ENCODE results near the gene ENC1. TPM values are rescaled to one million over a fixed set of nuclear protein-coding genes. Genes with fewer than 3 reads are reported as not detected.

ENC1 gene
- total and polyA plus RNA-seq, 8 donors, result 34.6 to 265 (median 169) TPM

DNA sequence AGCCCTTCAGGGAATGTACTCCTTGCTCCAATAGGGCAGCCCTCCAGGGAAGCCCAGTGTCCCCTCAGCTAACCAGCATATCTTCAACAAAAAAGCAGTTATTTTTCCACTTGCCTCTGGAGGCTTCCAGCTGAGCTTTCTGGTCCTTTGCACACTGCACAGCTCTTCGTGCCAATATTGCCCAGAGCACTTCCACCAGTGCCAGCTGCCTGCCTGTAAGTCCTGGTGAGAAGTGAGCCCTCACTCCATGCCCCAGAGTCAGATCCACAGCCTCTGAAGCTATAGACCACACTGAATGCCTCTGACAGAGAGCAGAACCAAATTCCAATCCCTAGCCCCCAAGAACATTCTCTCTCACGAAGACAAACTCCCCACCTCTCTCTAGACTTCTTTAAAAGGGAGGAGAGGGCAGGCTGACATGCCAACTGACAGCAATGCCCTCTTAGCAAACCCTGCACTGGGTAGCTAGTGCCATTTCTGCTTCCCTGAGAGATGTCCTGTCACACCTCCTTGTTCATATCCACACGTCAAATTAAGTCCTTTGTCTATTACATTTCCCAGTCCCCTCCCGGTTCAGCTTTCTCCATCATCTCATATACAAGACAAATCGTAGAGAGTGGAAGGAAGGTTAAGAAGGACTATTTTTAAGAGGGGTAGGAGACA is 31.8 kb upstream of the ENC1 start:
- H3K27me3 ChIP-seq, result no peaks in the 10 kb centered on the region
- no peak overlapping the region for H3K27ac ChIP-seq
- TF ChIP-seq, protein P1, sequence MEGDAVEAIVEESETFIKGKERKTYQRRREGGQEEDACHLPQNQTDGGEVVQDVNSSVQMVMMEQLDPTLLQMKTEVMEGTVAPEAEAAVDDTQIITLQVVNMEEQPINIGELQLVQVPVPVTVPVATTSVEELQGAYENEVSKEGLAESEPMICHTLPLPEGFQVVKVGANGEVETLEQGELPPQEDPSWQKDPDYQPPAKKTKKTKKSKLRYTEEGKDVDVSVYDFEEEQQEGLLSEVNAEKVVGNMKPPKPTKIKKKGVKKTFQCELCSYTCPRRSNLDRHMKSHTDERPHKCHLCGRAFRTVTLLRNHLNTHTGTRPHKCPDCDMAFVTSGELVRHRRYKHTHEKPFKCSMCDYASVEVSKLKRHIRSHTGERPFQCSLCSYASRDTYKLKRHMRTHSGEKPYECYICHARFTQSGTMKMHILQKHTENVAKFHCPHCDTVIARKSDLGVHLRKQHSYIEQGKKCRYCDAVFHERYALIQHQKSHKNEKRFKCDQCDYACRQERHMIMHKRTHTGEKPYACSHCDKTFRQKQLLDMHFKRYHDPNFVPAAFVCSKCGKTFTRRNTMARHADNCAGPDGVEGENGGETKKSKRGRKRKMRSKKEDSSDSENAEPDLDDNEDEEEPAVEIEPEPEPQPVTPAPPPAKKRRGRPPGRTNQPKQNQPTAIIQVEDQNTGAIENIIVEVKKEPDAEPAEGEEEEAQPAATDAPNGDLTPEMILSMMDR (IDR thresholded peaks at IDR 0.05), result no peak
- DNase-seq (no peak), ATAC-seq (no peak)
- H3K4me1 ChIP-seq, result no peaks in the 10 kb centered on the region
- no peak overlapping the region for H3K4me3 ChIP-seq
- no peaks in the 10 kb centered on the region for H3K36me3 ChIP-seq
- no peaks in the 10 kb centered on the region for H3K9me3 ChIP-seq
- intact Hi-C loops (cut with DNase I), result no loop called here

DNA sequence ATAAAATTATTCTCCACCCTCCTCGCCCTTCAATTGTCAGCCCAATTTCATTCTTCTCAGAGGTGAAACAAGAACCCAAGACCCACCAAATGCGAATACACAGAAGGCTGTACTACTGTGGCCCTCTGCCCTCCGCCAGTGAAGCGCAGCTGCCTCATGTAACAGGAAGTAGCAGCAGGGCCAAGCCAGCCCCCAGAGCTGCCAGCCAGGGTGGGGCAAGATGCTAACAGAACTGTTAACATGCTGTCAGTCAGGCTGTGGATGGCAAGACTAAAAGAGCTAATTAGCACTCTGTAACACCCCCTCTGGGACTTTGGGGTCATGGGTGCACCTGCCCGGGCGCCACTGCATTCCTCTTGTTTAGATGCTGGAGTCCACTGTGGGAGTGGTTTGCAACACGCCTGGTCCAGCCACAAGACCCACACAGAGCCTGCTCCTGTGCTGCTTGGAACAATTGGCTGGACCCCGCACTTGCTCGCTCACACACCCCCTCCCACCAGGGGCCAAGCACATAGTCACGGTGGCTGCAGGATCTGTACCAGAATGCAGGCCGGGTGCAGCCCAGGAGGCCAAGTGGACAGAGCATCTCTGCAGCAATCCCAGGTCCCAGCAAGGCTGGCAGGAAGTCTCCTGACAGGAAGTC is 30.0 kb upstream of the ENC1 start:
- no peak overlapping the region for H3K4me3 ChIP-seq
- intact Hi-C loops (cut with DNase I), result no loop called here
- no peak for ATAC-seq
- no peaks in the 10 kb centered on the region for H3K9me3 ChIP-seq
- H3K27ac ChIP-seq, result no peak overlapping the region
- H3K27me3 ChIP-seq, result no peaks in the 10 kb centered on the region
- H3K36me3 ChIP-seq, result no peaks in the 10 kb centered on the region
- no peak for DNase-seq
- TF ChIP-seq, protein P1 (IDR thresholded peaks at IDR 0.05), result no peak
- H3K4me1 ChIP-seq, result no peaks in the 10 kb centered on the region

DNA sequence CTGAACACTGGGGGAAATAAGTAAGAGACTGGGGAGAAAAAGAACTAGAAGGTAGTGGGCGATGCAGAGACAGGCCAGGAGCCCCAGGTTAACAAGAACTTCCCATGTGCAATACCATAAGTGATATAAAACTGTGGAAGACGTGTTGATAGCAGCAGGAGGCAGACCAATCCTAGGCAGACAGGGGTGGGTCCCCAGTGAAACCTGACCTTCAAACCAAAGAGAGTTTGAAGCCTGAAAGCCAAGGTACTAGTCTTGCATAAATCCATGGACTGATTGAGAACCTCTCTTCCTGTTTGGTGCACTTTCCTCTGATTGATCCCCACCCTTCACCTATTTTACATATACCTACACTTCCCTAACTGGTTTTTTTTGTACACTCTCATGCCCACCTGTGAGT is 29.3 kb upstream of the ENC1 start:
- Histone ChIP-seq H3K4me1 (no peaks in the 10 kb centered on the region), H3K27ac (no peak overlapping the region), H3K27me3 (no peaks in the 10 kb centered on the region), H3K9me3 (no peaks in the 10 kb centered on the region), H3K36me3 (no peaks in the 10 kb centered on the region), H3K4me3 (no peak overlapping the region)
- DNase-seq (no peak), ATAC-seq (no peak)
- intact Hi-C loops (cut with DNase I), result no loop called here
- TF ChIP-seq, protein P1 (IDR thresholded peaks at IDR 0.05), result no peak

DNA sequence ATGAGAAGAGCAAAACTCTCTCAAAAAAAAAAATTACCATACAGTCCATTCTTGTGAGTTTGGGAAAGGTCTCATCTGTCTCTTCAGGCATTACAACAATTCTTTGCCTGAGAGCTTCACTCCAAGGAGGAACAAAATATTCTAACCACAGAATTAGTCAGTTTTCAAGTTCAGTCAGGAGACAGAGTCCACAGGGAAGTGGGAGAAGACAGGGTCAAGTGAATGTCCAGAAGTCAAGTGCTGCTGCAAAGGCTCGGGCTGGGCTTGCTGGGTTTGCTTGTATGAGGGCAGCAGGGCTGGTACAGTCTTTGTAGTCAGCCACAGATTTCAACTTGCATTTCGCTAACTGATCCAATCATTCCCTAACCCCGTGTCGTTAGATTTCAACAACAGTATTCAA is 26.9 kb upstream of the ENC1 start:
- H3K27ac ChIP-seq, result no peak overlapping the region
- intact Hi-C loops (cut with DNase I), result no loop called here
- no peaks in the 10 kb centered on the region for H3K36me3 ChIP-seq
- TF ChIP-seq, protein P1 (IDR thresholded peaks at IDR 0.05), result no peak
- H3K4me1 ChIP-seq, result no peaks in the 10 kb centered on the region
- ATAC-seq (peak; percentile 82), DNase-seq (peak in 1 of 4 donors; percentile 41)
- H3K9me3 ChIP-seq, result no peaks in the 10 kb centered on the region
- no peak overlapping the region for H3K4me3 ChIP-seq
- no peaks in the 10 kb centered on the region for H3K27me3 ChIP-seq

DNA sequence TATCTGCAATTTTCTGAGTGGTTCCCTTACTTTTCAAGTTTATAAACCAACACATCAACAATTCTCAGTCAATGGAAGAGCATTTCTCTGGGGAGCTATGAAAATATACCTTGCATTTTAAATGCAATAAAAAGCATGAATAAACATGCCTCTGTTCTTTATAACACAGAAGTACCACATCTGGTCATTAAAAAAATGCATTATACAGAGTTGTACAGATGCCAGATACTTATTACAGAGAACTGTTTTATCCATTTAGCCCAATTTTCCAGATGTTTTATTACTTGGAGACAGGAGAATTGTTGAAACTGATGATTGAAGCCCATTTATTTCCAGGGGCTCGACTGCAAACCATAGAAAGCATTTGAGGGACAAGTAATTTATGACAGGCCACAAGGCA is 25.3 kb upstream of the ENC1 start:
- intact Hi-C loops (cut with DNase I), result no loop called here
- Histone ChIP-seq H3K4me3 (no peak overlapping the region), H3K27me3 (no peaks in the 10 kb centered on the region), H3K4me1 (no peaks in the 10 kb centered on the region), H3K9me3 (no peaks in the 10 kb centered on the region), H3K27ac (no peak overlapping the region), H3K36me3 (no peaks in the 10 kb centered on the region)
- ATAC-seq, result no peak
- DNase-seq, result no peak
- TF ChIP-seq, protein P1 (IDR thresholded peaks at IDR 0.05), result no peak

All from left lung (tissue), 10 donors.